OCI-LY3 (cell line): ENCODE data around the gene FEZF1.

ENCODE experiments used
- H2AFZ ChIP-seq: fragments of 200-600, 300-600 bp; shearing (Covaris generic); 2 replicates; pipeline ENCODE4 v1.6.0; 2014; ENCODE audit warnings: antibody characterized with exemption, low read depth, low read length
- H3K27ac ChIP-seq: fragments of 200-600, 300-600 bp; sonication (generic); 2 replicates; pipeline ENCODE4 v1.5.1; 2014; ENCODE audit warnings: mild to moderate bottlenecking, low read length, moderate library complexity, mixed read lengths
- H3K27me3 ChIP-seq: fragments of 200-600, 300-600 bp; sonication (generic); 2 replicates; pipeline ENCODE4 v1.6.1; 2014; ENCODE audit warnings: low read depth, low read length, mixed read lengths
- H3K36me3 ChIP-seq: fragments of 200-600, 300-600 bp; sonication (generic); replicated peaks from 2 replicates; pipeline ENCODE3; 2014; ENCODE audit warnings: low read depth, low read length, mixed read lengths
- H3K4me1 ChIP-seq: fragments of 300-600, 200-600 bp; sonication (generic); 2 replicates; pipeline ENCODE4 v1.6.1; 2014; ENCODE audit warnings: low read length, mixed read lengths
- H3K4me2 ChIP-seq: fragments of 200-600, 300-600 bp; sonication (generic); 2 replicates; pipeline ENCODE4 v1.6.1; 2014; ENCODE audit warnings: low read length, mixed read lengths
- H3K4me3 ChIP-seq: fragments of 300-600, 200-600 bp; sonication (generic); 2 replicates; pipeline ENCODE4 v1.5.1; 2014; ENCODE audit warnings: antibody characterized with exemption, mild to moderate bottlenecking, low read length, moderate library complexity
- H3K79me2 ChIP-seq: fragments of 300-600, 200-600 bp; shearing (Covaris generic); 2 replicates; pipeline ENCODE4 v1.6.1; 2014; ENCODE audit warnings: mild to moderate bottlenecking, low read length, mixed read lengths
- H3K9ac ChIP-seq: fragments of 300-600, 200-600 bp; shearing (Covaris generic); 2 replicates; pipeline ENCODE4 v1.6.0; 2014; ENCODE audit warnings: mild to moderate bottlenecking, low read length, moderate library complexity
- H3K9me3 ChIP-seq: fragments of 200-600, 300-600 bp; shearing (Covaris generic); 2 replicates; pipeline ENCODE4 v1.6.1; 2014; ENCODE audit warnings: low read length, mixed read lengths; ENCODE audit not compliant: insufficient read depth
- H4K20me1 ChIP-seq: fragments of 200-600, 300-600 bp; sonication (generic); 2 replicates; pipeline ENCODE4 v1.6.1; 2016; ENCODE audit warnings: low read length, mixed read lengths; ENCODE audit not compliant: insufficient read depth
- CTCF ChIP-seq: fragments of 200-600, 300-600 bp; sonication (generic); IDR thresholded peaks from 2 replicates; pipeline ENCODE4 v1.5.1; 2014; ENCODE audit warnings: antibody characterized with exemption, low read length, low read depth
- EZH2phosphoT487 ChIP-seq: fragments of 200-600 bp; shearing (Covaris generic); IDR thresholded peaks from 2 replicates; pipeline ENCODE4 v1.6.1; 2018; ENCODE audit warnings: antibody characterized with exemption, mixed run types, low read depth

FEZF1 gene

GRCh38 chr7:122255454-122255853 is 49.1 kb downstream of the FEZF1 start:
- no peak overlapping the region for H3K4me3 ChIP-seq
- H3K9me3 ChIP-seq, result no peaks in the 10 kb centered on the region
- no peak overlapping the region for H3K9ac ChIP-seq
- H2AFZ ChIP-seq, result no peak overlapping the region
- TF ChIP-seq CTCF, result no peak
- no peak for TF ChIP-seq EZH2phosphoT487
- no peaks in the 10 kb centered on the region for H4K20me1 ChIP-seq
- no peaks in the 10 kb centered on the region for H3K79me2 ChIP-seq
- H3K27me3 ChIP-seq, result no peaks in the 10 kb centered on the region
- no peak overlapping the region for H3K27ac ChIP-seq
- H3K4me2 ChIP-seq, result no peak overlapping the region
- H3K4me1 ChIP-seq, result peaks cover 8% of the 10 kb centered on the region
- H3K36me3 ChIP-seq, result no peaks in the 10 kb centered on the region
